Activated CD8-positive, alpha-beta memory T cell treated with anti-CD3 and anti-CD28 coated beads, Interleukin-2, amount 50 U/mL, for 1 hour (primary cell): ENCODE results near the gene SBNO1.
"Not testable (repeated sequence)": the region's sequence is repeated elsewhere in the genome, so short reads cannot be mapped to it uniquely, and the experiment has no call there.

Experiments used
- DNase-seq: peaks from one replicate; pipeline ENCODE4 v3.0.0-alpha.2; 2020; ENCODE audit errors: extremely low read depth

SBNO1 gene

DNA sequence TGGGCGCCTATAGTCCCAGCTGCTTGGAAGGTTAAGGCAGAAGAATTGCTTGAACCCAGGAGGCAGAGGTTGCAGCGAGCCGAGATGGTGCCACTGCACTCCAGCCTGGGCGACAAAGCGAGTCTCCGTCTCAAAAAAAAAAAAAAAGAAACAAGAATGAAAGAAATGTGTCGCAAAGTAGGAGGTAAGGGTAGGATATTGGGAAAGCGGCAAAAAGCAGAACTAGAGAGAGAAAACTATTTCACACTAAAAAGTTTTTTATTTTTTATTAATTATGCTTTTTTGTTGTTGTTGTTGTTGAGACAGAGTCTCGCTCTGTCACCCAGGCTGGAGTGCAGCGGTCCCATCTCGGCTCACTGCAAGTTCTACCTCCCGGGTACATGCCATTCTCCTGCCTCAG, 17.7 kb downstream of the SBNO1 start:
- DNase-seq: no peak

DNA sequence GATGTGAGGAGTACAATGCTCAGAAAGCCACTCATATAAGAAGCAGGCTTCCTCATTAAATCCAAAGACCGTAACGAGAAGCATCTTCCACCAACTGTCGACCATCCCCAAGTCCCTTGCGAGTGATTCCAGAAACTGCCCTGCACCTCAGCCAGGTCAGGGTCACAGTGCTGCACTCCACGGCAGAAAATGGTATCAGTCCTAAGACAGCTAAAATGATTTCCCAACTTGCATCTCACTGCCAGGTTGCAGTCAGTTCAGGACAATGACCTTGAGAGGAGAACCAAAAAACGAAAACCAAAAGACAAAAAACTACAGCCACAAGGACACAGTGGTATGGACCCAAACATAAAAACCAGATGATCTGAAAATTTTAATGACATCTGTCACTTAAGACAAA, 20.6 kb downstream of the SBNO1 start:
- DNase-seq: no peak

DNA sequence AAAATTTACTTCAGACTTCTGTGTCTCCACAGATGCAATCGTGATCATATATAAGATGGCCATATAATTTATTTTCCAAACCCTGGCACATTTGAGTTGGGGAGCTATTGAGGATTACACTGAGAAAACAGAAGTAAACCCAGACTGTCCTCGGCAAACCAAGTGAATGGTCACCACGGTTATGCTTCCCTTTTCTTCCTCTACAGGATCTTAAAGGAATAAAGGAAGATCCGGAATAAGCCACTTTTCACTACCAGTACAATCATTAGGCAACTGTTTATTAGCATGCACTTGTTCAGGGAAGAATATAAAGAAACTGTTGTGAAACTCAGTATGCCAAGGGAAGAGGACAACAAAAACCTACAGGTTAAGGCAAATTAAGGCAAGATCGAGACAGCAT, 27.6 kb downstream of the SBNO1 start:
- no peak for DNase-seq

DNA sequence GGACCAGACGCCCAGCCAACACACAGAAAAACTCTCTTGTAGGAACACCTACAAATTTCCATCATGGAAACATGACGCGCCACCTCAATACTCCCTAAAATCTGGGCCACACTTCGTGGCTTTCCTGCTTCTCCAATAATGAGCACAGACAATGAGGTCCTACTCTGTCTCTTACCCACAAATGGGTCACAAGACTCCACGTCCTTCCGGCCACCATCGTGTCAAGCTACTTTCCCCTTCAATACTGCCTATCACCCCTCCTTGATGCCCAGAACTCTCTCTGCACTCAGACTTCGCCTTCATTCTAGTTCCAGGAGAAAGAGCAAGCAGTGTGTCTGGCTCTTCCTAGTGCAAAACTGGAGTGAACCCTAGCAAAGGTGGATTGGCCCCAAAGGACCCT, 28.1 kb downstream of the SBNO1 start:
- no peak for DNase-seq

DNA sequence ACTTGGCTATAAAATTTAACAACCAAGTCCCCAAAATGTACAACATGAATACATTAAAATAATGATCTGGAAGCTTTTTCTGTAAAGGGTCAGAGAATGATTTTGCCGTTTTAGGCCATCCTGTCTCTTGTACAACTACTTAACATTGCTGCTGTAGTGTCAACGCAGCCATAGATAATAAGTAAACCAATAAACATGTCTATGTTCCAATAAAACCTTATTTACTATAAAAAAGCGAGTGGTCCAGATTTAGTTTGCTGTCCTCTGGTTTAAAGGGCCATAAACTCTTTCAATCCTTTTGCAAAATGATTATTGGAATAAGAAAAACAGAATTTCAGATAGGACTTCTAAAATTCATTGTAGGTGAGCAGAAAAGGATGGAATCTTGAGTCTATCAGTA, 29.2 kb downstream of the SBNO1 start:
- DNase-seq: no peak

DNA sequence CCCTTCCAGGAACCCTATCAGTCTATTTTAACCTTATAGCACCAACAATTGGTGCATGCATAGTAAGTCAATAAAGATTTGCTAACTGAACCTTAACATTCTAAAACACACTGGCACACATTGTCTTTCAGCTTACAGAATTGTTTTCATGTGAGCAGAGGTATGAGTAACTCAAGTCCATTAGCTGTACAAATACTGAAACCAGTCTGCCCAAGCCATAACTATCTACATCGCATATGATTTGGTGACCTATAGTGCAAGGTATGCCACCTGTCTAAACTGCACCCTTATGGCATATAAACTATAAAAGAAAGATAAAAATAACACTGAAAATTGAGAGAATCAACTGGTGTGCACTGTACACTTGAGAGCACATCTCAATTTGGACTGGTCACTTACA, 34.8 kb downstream of the SBNO1 start:
- DNase-seq: no peak

DNA sequence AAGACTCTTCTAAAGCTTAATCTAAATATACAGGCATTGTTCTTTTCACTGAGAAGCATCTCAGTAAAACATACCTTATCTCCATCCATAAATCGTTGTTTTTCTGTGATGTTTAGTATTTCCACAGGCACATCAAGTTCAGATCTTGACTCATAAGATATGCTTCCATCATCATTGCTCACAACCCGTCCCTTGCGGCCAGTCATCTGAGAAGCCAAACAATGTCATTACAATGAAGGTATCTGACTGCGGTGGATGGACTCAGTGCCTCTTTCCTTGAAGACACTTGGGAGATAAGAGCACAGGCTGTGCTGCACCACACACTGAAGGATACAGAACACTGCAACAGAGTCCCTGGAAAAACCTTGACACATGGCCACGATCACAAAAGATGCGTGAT, 44.8 kb downstream of the SBNO1 start:
- no peak for DNase-seq

DNA sequence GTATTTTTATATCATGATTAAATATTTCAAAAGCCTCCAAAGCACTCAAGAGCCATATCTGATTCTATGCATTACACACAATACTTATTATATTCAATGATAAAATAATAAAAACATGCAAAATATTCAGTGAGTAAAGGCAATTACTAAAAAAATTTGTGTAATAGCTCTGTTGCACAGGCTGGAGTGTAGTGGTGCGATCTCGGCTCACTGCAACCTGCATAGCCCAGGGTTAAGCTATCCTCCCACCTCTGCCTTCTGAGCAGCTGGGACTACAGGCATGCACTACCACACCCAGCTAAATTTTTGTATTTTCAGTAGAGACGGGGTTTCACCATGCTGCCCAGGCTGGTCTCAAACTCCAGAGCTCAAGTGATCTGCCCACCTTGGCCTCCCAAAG, 45.4 kb downstream of the SBNO1 start:
- no peak for DNase-seq

DNA sequence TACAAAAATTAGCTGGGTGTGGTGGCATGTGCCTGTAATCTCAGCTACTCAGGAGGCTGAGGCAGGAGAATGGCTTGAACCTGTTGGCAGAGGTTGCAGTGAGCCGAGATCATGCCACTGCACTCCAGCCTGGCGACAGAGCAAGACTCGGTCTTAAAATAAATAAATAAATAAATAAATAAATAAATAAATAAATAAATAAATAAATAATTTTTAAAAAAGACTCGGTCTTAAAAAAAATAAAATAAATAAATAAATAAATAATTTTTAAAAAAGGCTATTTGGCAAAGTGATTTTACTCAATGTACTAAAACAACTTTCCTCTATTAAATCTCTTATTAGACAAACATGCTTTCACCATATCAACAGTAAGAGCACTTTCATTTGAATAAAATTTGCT, 51.6 kb downstream of the SBNO1 start:
- DNase-seq: not testable (repeated sequence)

DNA sequence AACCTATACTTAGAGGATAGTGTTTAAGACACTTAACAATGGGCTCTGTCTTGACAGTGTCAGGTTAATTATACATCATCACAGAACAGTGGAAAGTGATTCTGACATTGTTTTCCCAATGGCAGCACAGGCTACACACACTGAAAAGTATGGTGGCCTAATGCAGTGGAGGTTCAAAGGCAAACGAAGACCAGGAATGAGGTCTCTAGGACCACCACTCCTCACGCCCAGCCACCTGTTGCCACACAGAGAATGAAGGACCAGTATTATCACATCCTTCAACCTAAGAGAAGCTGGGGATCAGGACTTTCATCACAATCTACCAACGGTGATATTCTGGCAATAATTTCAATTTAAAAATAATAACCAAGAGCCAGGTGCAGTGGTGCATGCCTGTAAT, 58.4 kb downstream of the SBNO1 start:
- no peak for DNase-seq

DNA sequence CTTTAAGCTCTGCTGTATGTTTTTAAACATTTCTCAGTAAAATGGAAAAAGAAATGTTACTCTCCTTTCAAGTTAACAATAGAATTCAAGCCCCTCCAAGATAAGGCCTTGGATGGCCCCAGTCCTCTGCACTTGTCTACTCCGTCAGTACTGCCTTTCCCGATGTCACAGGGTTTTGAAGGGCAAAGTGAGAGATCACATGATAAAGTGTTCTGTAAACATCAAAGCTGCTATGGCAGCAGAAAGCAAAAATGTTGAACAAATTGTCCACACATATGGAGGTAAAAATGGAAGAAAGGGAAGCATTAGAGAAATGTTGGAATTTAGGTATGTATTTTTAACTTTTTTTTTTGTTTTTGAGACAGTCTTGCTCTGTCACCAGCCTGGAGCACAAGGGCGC, 59.5 kb downstream of the SBNO1 start:
- no peak for DNase-seq

DNA sequence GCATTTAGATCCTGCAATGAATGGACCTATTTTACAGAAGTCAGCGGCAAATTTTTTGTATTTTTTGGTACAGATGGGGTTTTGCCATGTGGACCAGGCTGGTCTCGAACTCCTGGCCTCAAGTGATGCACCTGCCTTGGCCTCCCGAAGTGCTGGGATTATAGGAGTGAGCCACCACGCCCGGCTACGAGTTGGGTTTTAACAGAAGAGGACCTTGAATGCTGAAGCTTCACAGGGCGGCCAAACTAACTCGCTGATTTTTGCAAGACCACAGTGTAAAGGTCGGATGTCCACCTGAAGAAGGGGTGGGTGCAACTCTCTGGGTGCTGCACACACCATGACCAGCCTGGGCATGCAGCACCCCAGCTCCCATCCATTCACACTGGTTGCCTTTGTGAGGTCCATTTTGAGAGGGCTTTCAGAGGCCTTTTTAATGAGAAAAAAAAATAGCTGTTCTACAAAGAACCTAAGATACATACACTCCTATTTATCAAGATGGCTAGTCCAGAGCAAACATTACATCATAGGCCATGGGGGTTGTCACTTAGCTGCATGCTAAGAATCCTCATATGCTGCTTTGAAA, 71.4 kb downstream of the SBNO1 start:
- no peak for DNase-seq

DNA sequence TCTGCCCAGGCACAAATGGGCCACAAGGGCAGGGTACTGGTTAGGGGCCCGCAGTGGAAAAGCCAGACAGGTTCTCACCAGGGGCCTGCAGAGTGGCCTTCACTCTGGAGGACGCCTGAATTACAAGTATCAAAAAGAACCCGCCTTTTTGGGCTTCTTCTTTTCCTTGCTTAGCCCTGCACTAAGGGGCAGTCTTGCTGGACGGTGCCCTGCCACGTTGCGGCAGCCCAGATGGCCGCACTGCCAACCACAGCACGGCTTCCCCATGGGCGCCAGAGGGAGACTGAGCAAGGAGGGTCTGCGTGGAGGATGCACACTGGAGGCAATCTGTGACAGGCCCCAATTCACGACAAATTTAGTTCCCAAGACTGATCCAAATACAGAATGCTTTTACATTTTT, 74.7 kb downstream of the SBNO1 start:
- DNase-seq: no peak

DNA sequence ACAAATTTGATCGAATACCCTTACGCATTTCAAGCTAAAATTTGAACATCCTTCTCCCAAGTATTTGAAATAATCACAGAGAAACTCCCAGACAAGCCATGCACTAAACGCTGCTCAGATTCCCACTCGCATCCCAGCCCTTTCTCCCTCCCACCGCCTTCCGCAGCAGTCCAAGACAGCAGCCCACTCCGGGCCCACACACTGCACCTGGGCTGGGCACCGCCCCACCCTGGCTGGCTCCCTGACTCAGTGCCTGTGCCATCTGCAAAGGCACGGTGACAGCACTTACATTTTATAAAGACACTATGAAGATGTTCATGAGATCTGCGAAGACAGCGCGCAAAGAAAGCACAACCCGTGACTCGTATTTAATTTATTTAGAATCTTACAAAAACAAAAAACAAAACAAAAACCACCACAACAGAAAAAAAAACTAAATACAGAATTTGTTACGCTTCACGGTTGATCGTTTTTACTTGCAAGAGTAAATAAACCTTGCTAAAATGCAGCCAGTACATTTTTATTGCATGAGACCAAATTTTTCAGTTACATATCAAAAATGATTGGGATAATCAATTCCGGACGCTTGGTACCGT, 75.8 kb downstream of the SBNO1 start:
- DNase-seq: no peak

DNA sequence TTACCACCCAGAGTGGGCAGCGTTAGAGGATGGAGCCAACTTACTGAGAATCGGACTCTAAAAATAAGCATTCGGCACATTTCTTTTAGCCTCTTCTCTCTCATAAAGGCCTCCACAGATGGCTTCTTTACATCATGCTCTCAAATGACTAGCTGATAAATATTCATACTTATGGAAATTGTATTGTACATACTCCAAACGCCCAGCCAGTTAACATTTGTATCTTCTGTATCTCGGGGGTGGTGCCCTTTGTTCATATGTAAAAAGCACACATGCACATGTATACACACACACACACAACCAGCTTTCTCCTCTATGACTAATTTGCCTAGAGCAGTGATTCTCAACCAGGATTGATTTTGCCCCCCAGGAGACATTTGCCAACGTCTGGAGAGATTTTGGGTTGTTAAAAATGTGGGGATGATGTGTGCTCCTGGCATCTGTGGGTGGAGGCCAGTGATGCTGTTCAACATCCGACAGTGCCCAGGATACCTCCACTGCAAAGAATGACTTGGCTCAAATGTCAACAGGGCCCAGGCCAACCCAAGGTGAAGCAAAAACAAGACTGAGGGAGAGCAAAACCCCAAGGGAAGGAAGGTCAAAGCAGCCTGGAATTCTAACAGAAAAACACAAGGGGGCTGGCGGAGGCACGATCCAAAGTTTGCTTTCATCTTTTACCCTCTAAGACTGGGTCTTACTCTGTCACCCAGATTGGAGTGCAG, 77.8 kb downstream of the SBNO1 start:
- DNase-seq: no peak

DNA sequence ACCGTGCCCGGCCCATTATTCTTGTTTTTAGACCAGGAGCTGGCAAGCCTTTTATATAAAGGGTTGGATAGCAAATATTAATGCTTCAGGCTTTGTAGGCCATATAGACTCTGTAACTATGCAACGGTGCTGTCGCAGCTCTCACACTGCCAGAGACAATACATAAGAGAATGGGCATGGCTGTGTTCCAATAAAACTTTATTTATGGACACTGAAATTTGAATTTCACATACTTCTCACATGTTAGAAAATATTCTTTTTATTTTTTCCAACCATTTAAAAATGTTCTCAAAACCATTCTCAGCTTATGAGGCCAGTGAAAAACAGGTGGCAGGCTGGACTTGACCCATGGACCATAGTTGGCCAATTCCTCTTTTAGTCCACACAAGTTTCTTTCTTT, 80.0 kb downstream of the SBNO1 start:
- DNase-seq: no peak

DNA sequence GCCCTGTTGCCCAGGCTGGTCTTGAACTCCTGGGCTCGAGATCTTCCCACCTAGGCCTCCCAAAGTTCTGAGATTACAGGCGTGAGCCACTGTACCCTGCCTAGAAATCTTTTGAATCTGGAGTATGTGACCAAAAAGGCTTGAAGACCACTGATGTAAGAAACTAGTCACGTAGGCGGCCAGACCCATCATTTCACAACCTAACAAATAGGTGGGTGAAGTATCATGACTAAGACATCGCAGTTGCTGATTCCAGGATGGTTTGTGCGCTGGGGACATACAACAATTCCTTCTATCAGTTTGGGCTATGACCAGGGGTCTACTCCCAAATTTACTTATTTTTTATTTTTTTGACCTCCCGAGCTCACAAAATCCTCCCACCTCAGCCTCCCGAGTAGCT, 81.2 kb downstream of the SBNO1 start:
- DNase-seq: no peak

DNA sequence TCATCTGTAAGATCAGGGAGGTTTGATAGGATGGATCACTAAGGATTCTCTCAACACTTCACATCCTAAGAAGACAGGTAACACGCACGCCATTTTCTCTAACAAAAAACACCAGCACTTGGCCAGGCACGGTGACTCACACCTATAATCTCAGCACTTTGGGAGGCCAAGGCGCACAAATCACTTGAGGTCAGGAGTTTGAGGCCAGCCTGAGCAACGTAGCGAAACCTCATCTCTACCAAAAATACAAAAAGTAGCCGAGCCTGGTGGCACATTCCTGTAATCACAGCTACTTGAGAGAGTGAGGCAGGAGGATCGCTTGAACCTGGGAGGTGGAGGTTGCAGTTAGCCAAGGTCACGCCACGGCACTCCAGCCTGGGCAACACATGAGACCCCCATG, 82.5 kb downstream of the SBNO1 start:
- no peak for DNase-seq

DNA sequence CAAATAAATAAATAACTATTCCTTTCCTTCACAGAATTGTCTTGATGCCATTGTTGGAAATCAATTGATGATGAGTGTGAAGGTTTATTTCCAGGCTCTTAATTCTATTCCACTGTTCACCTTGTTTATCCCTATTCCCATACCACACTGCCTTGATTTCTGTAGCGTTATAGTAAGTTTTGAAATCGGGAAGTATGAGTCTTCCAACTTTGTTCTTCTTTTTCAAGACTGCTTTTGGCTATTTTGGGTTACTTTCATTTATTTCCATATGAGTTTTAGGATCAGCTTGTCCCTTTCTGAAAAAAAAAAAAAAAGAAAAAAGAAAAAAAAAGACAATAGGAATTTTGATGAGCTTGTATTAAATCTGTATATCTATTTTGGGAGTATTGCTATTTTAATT, 83.7 kb downstream of the SBNO1 start:
- no peak for DNase-seq

DNA sequence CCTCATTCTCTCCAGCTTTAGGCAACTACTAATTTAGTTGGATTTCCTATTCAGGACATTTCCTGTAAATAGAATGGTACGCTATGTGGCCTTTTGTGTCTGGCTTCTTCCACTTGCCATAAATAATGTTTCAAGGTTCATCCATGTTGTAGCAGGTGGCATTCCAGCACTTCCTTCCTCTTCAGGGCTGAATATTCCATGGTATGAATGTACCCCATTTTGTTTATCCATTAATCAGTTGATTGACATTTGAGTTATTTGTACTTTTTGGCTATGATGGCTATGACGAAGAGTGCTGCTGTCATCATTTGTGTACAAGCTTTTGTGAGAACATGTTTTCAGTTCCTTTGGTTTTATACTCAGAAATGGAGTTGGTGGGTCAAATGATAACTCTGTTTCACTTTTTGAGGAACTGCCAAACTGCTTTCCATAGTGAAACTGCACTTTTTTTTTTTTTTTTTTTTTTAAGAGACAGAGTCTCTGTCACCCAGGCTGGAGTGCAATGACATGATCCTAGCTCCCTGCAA, 86.5 kb downstream of the SBNO1 start:
- DNase-seq: no peak

DNA sequence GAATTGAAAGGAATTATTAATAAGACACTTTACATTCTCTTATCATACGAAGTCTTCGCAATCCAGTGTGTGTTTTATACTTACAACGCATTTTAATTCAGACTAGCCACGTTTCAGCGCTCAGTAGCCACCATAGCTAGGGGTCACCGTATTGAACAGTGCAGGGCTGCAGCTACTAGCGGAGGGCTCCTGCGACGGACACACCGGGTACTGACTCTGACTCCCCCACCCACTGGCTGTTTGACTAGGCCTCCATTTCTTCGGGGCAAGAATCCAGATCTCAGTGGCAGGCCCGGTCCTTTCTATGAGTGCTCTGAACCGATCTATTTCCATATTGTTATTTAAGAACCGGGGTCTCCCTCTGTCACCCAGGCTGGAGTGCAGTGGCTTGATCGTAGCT, 91.5 kb downstream of the SBNO1 start:
- DNase-seq: no peak

DNA sequence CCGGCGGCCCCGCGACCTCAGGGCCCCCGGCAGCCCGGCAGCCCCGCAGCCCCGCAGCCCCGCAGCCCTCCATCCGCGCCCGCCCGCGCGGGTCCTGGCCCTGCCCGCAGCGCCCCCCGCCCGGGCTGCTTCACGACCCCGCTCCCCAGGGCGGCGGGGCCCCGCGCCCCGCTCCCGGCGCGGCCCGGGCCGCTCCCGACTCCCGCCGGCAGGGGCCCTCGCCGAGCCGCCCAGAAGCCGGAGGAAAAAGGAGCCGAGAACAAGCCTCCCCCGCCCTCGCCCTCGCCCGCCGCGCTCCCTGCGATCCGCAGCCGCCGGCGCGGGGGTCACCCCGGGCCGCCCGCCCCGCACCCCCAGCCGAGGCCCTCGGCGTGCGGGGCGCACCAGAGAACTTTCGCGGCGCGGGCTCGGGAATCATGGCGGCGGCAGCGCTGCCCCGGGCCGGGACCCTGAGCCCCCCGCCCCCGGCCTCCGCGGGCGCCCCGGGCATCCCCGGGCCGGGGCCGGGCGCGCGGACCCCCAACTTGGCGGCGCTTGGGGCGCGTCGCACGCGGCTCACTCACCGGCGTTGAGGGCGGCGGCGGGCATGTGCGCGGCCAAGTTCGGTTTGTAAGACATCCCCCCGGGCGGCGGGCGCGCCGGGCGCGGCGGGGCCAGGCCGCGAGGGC, 93.5 kb downstream of the SBNO1 start:
- peak; percentile 18 for DNase-seq
